HepG2 (cell line): ENCODE data around the gene SPATS2. TPM values are rescaled to one million over a fixed set of nuclear protein-coding genes. Genes with fewer than 3 reads are reported as not detected.
A peak's percentile ranks its signal among the peaks of the same experiment; 100 is the strongest.

Experiments used
- ELF1 ChIP-seq: sonication (generic); formaldehyde crosslinking; IDR thresholded peaks from 2 replicates; pipeline ENCODE4 v1.4.0; 2020; ENCODE audit warnings: missing genetic modification reagents
- GTF3A ChIP-seq: sonication (generic); formaldehyde crosslinking; conservative IDR thresholded peaks from 2 replicates; pipeline ENCODE4 v1.4.0; 2020; ENCODE audit warnings: mild to moderate bottlenecking, missing genetic modification reagents
- HINFP ChIP-seq: sonication (generic); formaldehyde crosslinking; IDR thresholded peaks from 2 replicates; pipeline ENCODE4 v1.4.0; 2020; ENCODE audit warnings: low read depth, mild to moderate bottlenecking, missing genetic modification reagents
- REL ChIP-seq: sonication (generic); formaldehyde crosslinking; conservative IDR thresholded peaks from 2 replicates; pipeline ENCODE4 v1.8.0; 2022; ENCODE audit warnings: mild to moderate bottlenecking, missing genetic modification reagents, moderate library complexity
- REXO4 ChIP-seq: sonication (generic); formaldehyde crosslinking; IDR thresholded peaks from 2 replicates; pipeline ENCODE4 v1.8.0; 2022; ENCODE audit warnings: missing genetic modification reagents, mild to moderate bottlenecking, borderline replicate concordance
- RFX3 ChIP-seq: IDR thresholded peaks from 2 replicates; pipeline ENCODE4 v1.6.1; 2016; ENCODE audit warnings: missing biosample characterization, missing genetic modification reagents
- RNF2 ChIP-seq: fragments of 450-650 bp; conservative IDR thresholded peaks from 2 replicates; pipeline ENCODE4 v1.6.1; 2016; ENCODE audit warnings: low read depth
- SIX1 ChIP-seq: sonication (generic); formaldehyde crosslinking; IDR thresholded peaks from 2 replicates; pipeline ENCODE4 v1.4.0; 2020; ENCODE audit warnings: missing genetic modification reagents, borderline replicate concordance
- SNAPC2 ChIP-seq: sonication (generic); formaldehyde crosslinking; IDR thresholded peaks from 2 replicates; pipeline ENCODE4 v1.8.1; 2022; ENCODE audit warnings: mild to moderate bottlenecking, missing genetic modification reagents
- TARDBP ChIP-seq: sonication (generic); formaldehyde crosslinking; IDR thresholded peaks from 2 replicates; pipeline ENCODE4 v1.8.0; 2022; ENCODE audit warnings: mild to moderate bottlenecking, missing genetic modification reagents
- TGIF2 ChIP-seq: IDR thresholded peaks from 2 replicates; pipeline ENCODE4 v1.6.1; 2016; ENCODE audit warnings: control low read depth, missing compliant biosample characterization
- ZNF350 ChIP-seq: sonication (generic); formaldehyde crosslinking; IDR thresholded peaks from 2 replicates; pipeline ENCODE4 v1.4.0; 2020; ENCODE audit warnings: mild to moderate bottlenecking, low read depth, missing genetic modification reagents, borderline replicate concordance
- ZNF800 ChIP-seq: sonication (generic); formaldehyde crosslinking; IDR thresholded peaks from 2 replicates; pipeline ENCODE4 v1.4.0; 2020; ENCODE audit warnings: missing genetic modification reagents
- polyA plus RNA-seq, 8 experiments: library from polyadenylated mRNA; depleted of rRNA in 3 of 8; stranded (reverse) in 7 of 8; unstranded in 1 of 8; fragments of >200 nt; fragmentation: Illumina TruSeq in 4 of 8; extraction: Trizol in 4 of 8; gene quantifications; 2 replicates each; pipeline versions ENCODE4 v1.2.1 to v1.2.3, GENCODE V29; 2011 to 2016; ENCODE audit warnings: low read depth in 4 of 8, missing spikeins in 1 of 8, mixed read lengths in 1 of 8; ENCODE audit not compliant: insufficient read depth in 1 of 8
- total RNA-seq, 5 experiments: library from RNA; depleted of rRNA; stranded (reverse); fragments of >200 nt; fragmentation: Illumina TruSeq; extraction: Trizol; gene quantifications; 2 replicates each; pipeline ENCODE4 v1.2.3, GENCODE V29; 2016; ENCODE audit warnings: low read depth in 1 of 5
- TF ChIP-seq, protein P1 (sequence below): sonication (generic); formaldehyde crosslinking; IDR thresholded peaks from 2 replicates; pipeline ENCODE4 v1.4.0; 2020; ENCODE audit warnings: mild to moderate bottlenecking, missing genetic modification reagents, borderline replicate concordance
- TF ChIP-seq, protein P2 (sequence below): sonication (generic); formaldehyde crosslinking; IDR thresholded peaks from 2 replicates; pipeline ENCODE4 v1.5.0; 2020; ENCODE audit warnings: mild to moderate bottlenecking, missing genetic modification reagents, borderline replicate concordance
- TF ChIP-seq, protein P3 (sequence below): sonication (generic); IDR thresholded peaks from 2 replicates; pipeline ENCODE4 v1.6.1; 2016; ENCODE audit warnings: low read depth, borderline replicate concordance

Gene SPATS2
- total and polyA plus RNA-seq, 2 of the 13 experiments (the other 11 are each of a cell fraction or from before 2014, with no cell fraction given), result 19.3 to 28.1 TPM

- TF ChIP-seq, protein P1, sequence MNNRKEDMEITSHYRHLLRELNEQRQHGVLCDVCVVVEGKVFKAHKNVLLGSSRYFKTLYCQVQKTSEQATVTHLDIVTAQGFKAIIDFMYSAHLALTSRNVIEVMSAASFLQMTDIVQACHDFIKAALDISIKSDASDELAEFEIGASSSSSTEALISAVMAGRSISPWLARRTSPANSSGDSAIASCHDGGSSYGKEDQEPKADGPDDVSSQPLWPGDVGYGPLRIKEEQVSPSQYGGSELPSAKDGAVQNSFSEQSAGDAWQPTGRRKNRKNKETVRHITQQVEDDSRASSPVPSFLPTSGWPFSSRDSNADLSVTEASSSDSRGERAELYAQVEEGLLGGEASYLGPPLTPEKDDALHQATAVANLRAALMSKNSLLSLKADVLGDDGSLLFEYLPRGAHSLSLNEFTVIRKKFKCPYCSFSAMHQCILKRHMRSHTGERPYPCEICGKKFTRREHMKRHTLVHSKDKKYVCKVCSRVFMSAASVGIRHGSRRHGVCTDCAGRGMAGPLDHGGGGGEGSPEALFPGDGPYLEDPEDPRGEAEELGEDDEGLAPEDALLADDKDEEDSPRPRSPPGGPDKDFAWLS (CRISPR knock-in tag), result no peak
- no peak for TF ChIP-seq ZNF800
- no peak for TF ChIP-seq TGIF2
- TF ChIP-seq SIX1 (CRISPR knock-in tag), result no peak
- no peak for TF ChIP-seq GTF3A (CRISPR knock-in tag)
- TF ChIP-seq ZNF350 (CRISPR knock-in tag), result peak; percentile 45; the same call in 1 of the 2 replicates
- TF ChIP-seq TARDBP (CRISPR knock-in tag), result no peak
- no peak for TF ChIP-seq REXO4 (CRISPR knock-in tag)
- TF ChIP-seq SNAPC2 (CRISPR knock-in tag), result 0 out of 2 replicates have a peak, but pooled peaks have one; percentile 37
- TF ChIP-seq, protein P2, sequence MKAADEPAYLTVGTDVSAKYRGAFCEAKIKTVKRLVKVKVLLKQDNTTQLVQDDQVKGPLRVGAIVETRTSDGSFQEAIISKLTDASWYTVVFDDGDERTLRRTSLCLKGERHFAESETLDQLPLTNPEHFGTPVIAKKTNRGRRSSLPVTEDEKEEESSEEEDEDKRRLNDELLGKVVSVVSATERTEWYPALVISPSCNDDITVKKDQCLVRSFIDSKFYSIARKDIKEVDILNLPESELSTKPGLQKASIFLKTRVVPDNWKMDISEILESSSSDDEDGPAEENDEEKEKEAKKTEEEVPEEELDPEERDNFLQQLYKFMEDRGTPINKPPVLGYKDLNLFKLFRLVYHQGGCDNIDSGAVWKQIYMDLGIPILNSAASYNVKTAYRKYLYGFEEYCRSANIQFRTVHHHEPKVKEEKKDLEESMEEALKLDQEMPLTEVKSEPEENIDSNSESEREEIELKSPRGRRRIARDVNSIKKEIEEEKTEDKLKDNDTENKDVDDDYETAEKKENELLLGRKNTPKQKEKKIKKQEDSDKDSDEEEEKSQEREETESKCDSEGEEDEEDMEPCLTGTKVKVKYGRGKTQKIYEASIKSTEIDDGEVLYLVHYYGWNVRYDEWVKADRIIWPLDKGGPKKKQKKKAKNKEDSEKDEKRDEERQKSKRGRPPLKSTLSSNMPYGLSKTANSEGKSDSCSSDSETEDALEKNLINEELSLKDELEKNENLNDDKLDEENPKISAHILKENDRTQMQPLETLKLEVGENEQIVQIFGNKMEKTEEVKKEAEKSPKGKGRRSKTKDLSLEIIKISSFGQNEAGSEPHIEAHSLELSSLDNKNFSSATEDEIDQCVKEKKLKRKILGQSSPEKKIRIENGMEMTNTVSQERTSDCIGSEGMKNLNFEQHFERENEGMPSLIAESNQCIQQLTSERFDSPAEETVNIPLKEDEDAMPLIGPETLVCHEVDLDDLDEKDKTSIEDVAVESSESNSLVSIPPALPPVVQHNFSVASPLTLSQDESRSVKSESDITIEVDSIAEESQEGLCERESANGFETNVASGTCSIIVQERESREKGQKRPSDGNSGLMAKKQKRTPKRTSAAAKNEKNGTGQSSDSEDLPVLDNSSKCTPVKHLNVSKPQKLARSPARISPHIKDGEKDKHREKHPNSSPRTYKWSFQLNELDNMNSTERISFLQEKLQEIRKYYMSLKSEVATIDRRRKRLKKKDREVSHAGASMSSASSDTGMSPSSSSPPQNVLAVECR, result peak; percentile 41; the same call in 1 of the 2 replicates
- TF ChIP-seq REL (CRISPR knock-in tag), result no peak
- TF ChIP-seq HINFP, result no peak
- TF ChIP-seq RFX3 (CRISPR knock-in tag), result no peak
- TF ChIP-seq, protein P3, sequence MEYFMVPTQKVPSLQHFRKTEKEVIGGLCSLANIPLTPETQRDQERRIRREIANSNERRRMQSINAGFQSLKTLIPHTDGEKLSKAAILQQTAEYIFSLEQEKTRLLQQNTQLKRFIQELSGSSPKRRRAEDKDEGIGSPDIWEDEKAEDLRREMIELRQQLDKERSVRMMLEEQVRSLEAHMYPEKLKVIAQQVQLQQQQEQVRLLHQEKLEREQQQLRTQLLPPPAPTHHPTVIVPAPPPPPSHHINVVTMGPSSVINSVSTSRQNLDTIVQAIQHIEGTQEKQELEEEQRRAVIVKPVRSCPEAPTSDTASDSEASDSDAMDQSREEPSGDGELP, result no peak
- no peak for TF ChIP-seq RNF2
- 0 out of 2 replicates have a peak, but pooled peaks have one; percentile 46 for TF ChIP-seq ELF1 (CRISPR knock-in tag)
Observed at GRCh38 chr12:49543221-49543913, 176.1 kb downstream of the SPATS2 start (continued).
